ENCODE data around the gene ASH1L. TPM values are rescaled to one million over a fixed set of nuclear protein-coding genes. Genes with fewer than 3 reads are reported as not detected.
A peak's percentile ranks its signal among the peaks of the same experiment; 100 is the strongest.

ASH1L gene
- total and polyA plus RNA-seq, 9 of the 15 experiments (the other 6 are each of a cell fraction or from before 2014, with no cell fraction given) = 2.0 to 23.3 (median 14.6) TPM

GRCh38 chr1:155307247-155307740, 255.3 kb downstream of the ASH1L start (continued):
- TF ChIP-seq, protein P1, sequence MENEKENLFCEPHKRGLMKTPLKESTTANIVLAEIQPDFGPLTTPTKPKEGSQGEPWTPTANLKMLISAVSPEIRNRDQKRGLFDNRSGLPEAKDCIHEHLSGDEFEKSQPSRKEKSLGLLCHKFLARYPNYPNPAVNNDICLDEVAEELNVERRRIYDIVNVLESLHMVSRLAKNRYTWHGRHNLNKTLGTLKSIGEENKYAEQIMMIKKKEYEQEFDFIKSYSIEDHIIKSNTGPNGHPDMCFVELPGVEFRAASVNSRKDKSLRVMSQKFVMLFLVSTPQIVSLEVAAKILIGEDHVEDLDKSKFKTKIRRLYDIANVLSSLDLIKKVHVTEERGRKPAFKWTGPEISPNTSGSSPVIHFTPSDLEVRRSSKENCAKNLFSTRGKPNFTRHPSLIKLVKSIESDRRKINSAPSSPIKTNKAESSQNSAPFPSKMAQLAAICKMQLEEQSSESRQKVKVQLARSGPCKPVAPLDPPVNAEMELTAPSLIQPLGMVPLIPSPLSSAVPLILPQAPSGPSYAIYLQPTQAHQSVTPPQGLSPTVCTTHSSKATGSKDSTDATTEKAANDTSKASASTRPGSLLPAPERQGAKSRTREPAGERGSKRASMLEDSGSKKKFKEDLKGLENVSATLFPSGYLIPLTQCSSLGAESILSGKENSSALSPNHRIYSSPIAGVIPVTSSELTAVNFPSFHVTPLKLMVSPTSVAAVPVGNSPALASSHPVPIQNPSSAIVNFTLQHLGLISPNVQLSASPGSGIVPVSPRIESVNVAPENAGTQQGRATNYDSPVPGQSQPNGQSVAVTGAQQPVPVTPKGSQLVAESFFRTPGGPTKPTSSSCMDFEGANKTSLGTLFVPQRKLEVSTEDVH (IDR thresholded peaks at IDR 0.05; ENCODE audit: low read depth, partially characterized antibody) = no peak
- TF ChIP-seq ARID1B (IDR thresholded peaks at IDR 0.05) (peak; percentile 58), DMBX1 (CRISPR knock-in tag; IDR thresholded peaks at IDR 0.05; ENCODE audit: borderline replicate concordance) (peak; percentile 99), SNRNP70 (optimal IDR thresholded peaks at IDR 0.05; ENCODE audit: low read depth, low read length) (no peak), PHF20 (IDR thresholded peaks at IDR 0.05; ENCODE audit: partially characterized antibody) (no peak), DEAF1 (CRISPR knock-in tag; IDR thresholded peaks at IDR 0.05) (peak; percentile 16; the same call in 1 of the 2 replicates), PBX2 (CRISPR knock-in tag; IDR thresholded peaks at IDR 0.05; ENCODE audit: low read depth) (no peak), PBX2 (tag; conservative IDR thresholded peaks at IDR 0.05; ENCODE audit: low read depth) (peak; percentile 77), SMARCA5 (IDR thresholded peaks at IDR 0.05) (no peak), NFRKB (IDR thresholded peaks at IDR 0.05; ENCODE audit: low read depth) (no peak), ZNF124 (CRISPR knock-in tag; IDR thresholded peaks at IDR 0.05) (no peak)
- TF ChIP-seq, protein P2, sequence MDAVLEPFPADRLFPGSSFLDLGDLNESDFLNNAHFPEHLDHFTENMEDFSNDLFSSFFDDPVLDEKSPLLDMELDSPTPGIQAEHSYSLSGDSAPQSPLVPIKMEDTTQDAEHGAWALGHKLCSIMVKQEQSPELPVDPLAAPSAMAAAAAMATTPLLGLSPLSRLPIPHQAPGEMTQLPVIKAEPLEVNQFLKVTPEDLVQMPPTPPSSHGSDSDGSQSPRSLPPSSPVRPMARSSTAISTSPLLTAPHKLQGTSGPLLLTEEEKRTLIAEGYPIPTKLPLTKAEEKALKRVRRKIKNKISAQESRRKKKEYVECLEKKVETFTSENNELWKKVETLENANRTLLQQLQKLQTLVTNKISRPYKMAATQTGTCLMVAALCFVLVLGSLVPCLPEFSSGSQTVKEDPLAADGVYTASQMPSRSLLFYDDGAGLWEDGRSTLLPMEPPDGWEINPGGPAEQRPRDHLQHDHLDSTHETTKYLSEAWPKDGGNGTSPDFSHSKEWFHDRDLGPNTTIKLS (IDR thresholded peaks at IDR 0.05; ENCODE audit: borderline replicate concordance, low read depth) = no peak
- TF ChIP-seq, protein P3, sequence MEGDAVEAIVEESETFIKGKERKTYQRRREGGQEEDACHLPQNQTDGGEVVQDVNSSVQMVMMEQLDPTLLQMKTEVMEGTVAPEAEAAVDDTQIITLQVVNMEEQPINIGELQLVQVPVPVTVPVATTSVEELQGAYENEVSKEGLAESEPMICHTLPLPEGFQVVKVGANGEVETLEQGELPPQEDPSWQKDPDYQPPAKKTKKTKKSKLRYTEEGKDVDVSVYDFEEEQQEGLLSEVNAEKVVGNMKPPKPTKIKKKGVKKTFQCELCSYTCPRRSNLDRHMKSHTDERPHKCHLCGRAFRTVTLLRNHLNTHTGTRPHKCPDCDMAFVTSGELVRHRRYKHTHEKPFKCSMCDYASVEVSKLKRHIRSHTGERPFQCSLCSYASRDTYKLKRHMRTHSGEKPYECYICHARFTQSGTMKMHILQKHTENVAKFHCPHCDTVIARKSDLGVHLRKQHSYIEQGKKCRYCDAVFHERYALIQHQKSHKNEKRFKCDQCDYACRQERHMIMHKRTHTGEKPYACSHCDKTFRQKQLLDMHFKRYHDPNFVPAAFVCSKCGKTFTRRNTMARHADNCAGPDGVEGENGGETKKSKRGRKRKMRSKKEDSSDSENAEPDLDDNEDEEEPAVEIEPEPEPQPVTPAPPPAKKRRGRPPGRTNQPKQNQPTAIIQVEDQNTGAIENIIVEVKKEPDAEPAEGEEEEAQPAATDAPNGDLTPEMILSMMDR (IDR thresholded peaks at IDR 0.05 in 2 of 3, conservative IDR thresholded peaks at IDR 0.05 in 1 of 3; ENCODE audit: insufficient read depth in 2 of 3, low read depth in 1 of 3, low read length in 3 of 3) = peak; percentile 64 to 76 (median 68)
